ENCODE results near the gene TSHZ3.

TSHZ3 gene

DNA sequence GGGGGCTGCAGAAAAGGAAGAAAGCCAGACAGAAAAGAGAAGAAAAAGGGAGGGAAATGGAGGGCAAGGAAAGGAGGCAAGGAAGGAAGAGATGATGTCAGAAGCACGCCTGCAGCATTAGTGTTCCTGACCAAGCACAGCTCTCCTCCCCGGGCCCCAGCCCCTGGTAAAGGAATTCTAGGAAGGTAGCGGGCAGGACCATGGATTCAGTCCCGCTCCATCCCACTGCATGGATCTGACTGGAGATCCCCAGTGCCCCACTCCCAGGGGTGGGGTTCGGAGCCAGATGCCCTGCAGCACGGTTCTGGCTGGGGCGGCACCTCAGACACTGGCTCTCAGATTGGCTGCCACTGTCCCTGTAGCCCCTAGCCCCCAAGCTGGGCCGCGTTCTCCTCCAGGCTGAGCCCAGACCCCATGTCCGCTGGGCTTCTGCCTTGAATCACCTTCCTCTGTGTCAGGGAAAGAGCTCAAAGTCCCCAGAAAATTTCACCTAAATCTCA lies 59.8 kb downstream of the TSHZ3 start:
- TF ChIP-seq, protein P1, sequence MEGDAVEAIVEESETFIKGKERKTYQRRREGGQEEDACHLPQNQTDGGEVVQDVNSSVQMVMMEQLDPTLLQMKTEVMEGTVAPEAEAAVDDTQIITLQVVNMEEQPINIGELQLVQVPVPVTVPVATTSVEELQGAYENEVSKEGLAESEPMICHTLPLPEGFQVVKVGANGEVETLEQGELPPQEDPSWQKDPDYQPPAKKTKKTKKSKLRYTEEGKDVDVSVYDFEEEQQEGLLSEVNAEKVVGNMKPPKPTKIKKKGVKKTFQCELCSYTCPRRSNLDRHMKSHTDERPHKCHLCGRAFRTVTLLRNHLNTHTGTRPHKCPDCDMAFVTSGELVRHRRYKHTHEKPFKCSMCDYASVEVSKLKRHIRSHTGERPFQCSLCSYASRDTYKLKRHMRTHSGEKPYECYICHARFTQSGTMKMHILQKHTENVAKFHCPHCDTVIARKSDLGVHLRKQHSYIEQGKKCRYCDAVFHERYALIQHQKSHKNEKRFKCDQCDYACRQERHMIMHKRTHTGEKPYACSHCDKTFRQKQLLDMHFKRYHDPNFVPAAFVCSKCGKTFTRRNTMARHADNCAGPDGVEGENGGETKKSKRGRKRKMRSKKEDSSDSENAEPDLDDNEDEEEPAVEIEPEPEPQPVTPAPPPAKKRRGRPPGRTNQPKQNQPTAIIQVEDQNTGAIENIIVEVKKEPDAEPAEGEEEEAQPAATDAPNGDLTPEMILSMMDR (IDR thresholded peaks at IDR 0.05): no peak

DNA sequence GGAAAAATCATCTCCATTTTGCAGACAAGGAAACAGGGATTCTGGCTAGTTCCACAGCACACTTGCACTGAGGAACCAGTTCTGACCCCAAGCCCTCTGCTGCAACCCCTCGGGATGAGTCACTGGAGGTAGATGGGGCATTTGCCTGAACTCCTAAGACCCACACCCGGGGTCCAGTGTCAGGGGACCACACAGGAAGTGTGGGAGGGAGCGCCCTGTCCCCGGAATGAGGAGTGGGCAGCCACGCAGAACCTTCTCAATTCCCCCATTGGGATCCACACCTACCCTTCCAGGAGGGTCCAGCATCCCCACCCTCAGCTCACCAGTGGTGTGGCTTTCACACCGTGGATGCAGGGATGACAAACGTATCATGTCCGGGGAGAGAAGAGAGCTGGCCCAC lies 62.7 kb downstream of the TSHZ3 start:
- TF ChIP-seq, protein P1 (IDR thresholded peaks at IDR 0.05): no peak

DNA sequence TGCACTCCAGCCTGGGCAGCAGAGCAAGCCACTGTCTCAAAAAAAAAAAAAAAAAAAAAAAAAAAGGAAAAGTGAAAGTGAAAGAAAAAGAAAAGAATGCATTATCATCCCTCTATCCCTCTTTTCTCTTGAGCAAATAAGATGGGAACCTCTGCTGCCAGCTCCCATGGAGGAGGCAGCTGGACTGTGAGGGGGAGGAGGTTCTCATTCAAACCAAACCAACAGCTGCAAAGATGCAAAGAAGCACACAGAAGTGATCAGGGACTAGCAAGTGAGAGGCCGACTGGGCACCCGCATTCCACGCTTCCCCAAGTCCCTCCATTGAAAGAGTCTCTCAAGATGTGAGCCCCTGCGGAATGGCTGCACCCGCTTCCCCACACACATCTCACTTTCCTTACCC lies 63.5 kb downstream of the TSHZ3 start:
- TF ChIP-seq, protein P1 (IDR thresholded peaks at IDR 0.05): no peak

DNA sequence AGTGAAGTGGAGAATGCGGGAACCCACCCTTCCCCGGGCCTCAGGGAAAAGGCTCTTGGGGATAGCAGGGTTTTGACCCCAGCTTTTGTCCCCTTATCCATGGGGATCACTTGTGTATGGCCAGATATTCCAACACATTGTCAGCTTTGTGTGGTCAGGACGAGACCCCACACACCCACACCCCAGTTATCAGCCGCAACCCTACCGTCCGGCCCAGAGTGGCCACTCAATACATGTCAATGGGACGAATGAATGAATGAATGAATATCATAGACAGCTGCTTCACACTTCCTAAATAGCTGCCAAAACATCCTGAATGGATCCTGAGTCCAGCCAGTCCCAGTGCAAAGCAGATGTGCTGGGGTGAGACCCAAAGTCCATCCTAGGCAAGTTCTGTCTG lies 64.6 kb downstream of the TSHZ3 start:
- TF ChIP-seq, protein P1 (IDR thresholded peaks at IDR 0.05): no peak

DNA sequence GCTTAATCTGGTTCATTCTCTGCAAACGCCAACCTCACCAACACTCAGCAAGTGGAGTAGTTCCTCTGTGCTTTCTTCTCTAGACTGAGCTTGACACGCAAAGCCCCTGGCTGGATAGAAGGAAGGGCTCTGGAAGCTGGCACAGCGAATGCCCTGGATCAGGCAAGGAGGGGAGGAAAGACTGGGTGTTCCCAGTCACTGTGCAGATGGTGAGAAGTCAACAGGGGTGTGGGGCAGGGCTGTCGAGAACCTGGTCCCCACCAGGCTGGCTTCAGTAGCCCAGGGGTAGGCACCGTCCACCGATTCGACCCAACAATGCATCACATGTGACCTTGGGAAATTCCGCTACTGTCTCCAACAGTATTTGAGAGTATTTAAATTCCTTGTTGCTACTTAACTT lies 65.5 kb downstream of the TSHZ3 start:
- TF ChIP-seq, protein P1 (IDR thresholded peaks at IDR 0.05): no peak

DNA sequence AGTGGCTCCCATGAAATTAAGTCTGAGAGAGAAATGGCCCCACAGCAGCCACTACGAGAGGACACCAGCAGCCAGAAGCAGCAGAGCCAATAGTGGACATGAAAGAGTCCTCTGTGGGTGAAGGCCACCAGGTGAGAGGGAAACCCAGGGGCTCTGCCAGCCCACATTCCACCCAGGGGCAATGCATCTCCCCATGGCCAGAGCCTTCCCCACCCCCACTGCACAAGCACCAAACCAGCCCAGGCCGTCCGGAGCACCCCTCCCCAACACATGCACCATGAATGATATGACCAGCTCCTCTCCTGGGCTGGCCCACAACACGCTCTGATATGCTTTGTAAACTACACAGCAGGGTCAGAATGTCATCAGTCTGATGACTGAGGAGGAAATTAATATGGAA lies 66.9 kb downstream of the TSHZ3 start:
- TF ChIP-seq, protein P1 (IDR thresholded peaks at IDR 0.05): no peak

DNA sequence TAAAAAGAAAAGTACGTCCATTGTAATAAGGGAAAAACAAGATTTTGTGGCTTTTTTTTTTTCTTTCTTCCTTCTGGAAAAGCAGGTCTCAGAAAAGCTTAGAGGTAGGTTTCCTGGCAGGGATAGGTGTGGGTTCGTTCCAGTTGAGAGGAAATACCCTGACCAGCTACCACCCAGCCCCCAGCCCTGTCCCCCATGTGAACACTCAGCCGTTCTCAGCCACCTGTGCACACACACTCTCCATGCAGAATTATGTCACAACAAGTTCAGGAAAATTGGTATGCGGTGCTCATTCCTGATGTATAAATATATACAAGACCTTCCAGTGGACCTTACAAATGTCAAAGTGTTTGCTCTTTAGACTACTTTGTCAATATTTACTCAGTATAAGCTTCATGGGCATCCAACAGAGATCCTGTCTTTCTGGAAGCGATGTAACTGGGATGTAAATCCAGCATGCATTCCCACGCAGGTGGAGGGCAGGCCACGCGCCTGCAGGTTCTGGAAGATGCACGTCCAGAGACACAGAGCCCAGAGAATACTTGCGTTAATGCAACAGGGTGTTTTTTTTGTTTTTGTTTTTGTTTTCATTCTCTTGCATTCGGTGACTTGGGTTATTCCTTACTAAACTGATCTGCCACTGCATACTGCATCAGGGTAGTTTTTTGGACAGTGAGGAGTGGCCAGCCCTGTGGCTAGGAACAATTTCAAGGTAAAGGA lies 68.8 kb downstream of the TSHZ3 start:
- TF ChIP-seq, protein P1 (IDR thresholded peaks at IDR 0.05): no peak

DNA sequence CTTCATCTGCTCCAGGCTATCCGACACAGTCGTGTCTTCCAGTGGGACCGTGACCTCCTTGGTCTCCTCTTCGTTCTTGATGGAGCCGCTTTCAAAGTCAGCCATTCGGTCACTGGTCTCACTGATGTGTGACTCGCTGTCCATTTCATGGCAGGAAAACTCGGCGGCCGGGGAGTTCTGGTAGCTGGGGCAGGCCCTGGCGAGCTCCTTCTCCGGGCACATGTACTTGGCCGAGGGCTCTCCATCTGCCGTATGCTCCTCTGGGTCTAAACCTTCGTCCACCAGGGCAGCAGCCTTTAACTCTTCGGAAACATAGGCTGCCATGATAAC lies 69.8 kb downstream of the TSHZ3 start:
- TF ChIP-seq, protein P1 (IDR thresholded peaks at IDR 0.05): no peak
